Neutrophil (primary cell): ENCODE data around the gene TMEM54.

Experiments used
- H3K27ac ChIP-seq: fragments of 200-600 bp; sonication (generic); 2 replicates; pipeline ENCODE4 v1.5.1; 2016; ENCODE audit warnings: mild to moderate bottlenecking, moderate library complexity
- H3K27me3 ChIP-seq: fragments of 200-600 bp; sonication (generic); 2 replicates; pipeline ENCODE4 v1.6.0; 2016; ENCODE audit warnings: mild to moderate bottlenecking
- H3K36me3 ChIP-seq: fragments of 200-600 bp; sonication (generic); 2 replicates; pipeline ENCODE4 v1.5.1; 2017
- H3K4me1 ChIP-seq, 2 experiments: fragments of 200-600 bp in 1 of 2; sonication (generic) in 1 of 2; 1 replicate in 1 of 2; 2 replicates in 1 of 2; pipeline versions ENCODE4 v1.5.1 to v1.6.1; 2013 to 2016; ENCODE audit warnings: low read depth in 1 of 2, low read length in 1 of 2, mild to moderate bottlenecking in 1 of 2, moderate library complexity in 1 of 2; ENCODE audit not compliant: control insufficient read depth in 1 of 2, insufficient read depth in 1 of 2
- H3K4me3 ChIP-seq, 2 experiments: fragments of 200-600 bp in 1 of 2; sonication (generic) in 1 of 2; 1 replicate in 1 of 2; 2 replicates in 1 of 2; pipeline ENCODE4 v1.5.1; 2013 to 2016; ENCODE audit warnings: low read depth in 1 of 2, low read length in 1 of 2, mild to moderate bottlenecking in 1 of 2, moderate library complexity in 1 of 2
- H3K9me3 ChIP-seq: fragments of 200-600 bp; sonication (generic); 2 replicates; pipeline ENCODE4 v1.5.1; 2016
- CTCF ChIP-seq: fragments of 200-600 bp; sonication (generic); IDR thresholded peaks from 2 replicates; pipeline ENCODE4 v1.5.1; 2016; ENCODE audit warnings: antibody characterized with exemption

The TMEM54 gene

GRCh38 chr1:32861904-32862695 lies 39.1 kb downstream of the TMEM54 start:
- TF ChIP-seq CTCF, result no peak
- Histone ChIP-seq H3K4me1 (no peaks in the 10 kb centered on the region), H3K4me3 (no peak overlapping the region), H3K27ac (no peak overlapping the region), H3K9me3 (no peaks in the 10 kb centered on the region), H3K27me3 (no peaks in the 10 kb centered on the region), H3K36me3 (peaks cover 46% of the 10 kb centered on the region)

GRCh38 chr1:32860566-32860965 lies 40.6 kb downstream of the TMEM54 start:
- TF ChIP-seq CTCF, result no peak
- H3K36me3 ChIP-seq, result peaks cover 60% of the 10 kb centered on the region

GRCh38 chr1:32859915-32860314 lies 41.3 kb downstream of the TMEM54 start:
- peaks cover 64% of the 10 kb centered on the region for H3K36me3 ChIP-seq
- no peaks in the 10 kb centered on the region for H3K9me3 ChIP-seq
- no peak overlapping the region for H3K27ac ChIP-seq
- no peaks in the 10 kb centered on the region for H3K27me3 ChIP-seq
- H3K4me3 ChIP-seq, result no peak overlapping the region
- H3K4me1 ChIP-seq, result no peaks in the 10 kb centered on the region
- TF ChIP-seq CTCF, result no peak

More at GRCh38 chr1:32860566-32860965, 40.6 kb downstream of the TMEM54 start:
- Histone ChIP-seq H3K27me3 (no peaks in the 10 kb centered on the region), H3K4me1 (no peaks in the 10 kb centered on the region), H3K9me3 (no peaks in the 10 kb centered on the region), H3K27ac (no peak overlapping the region), H3K4me3 (no peak overlapping the region)

GRCh38 chr1:32858791-32859190 lies 42.4 kb downstream of the TMEM54 start:
- no peaks in the 10 kb centered on the region for H3K4me1 ChIP-seq
- H3K27ac ChIP-seq, result no peak overlapping the region
- no peaks in the 10 kb centered on the region for H3K9me3 ChIP-seq
- peaks cover 75% of the 10 kb centered on the region for H3K36me3 ChIP-seq
- H3K27me3 ChIP-seq, result no peaks in the 10 kb centered on the region
- no peak overlapping the region for H3K4me3 ChIP-seq
- TF ChIP-seq CTCF, result no peak

- Histone ChIP-seq H3K27me3 (no peaks in the 10 kb centered on the region), H3K4me1 (no peaks in the 10 kb centered on the region), H3K36me3 (peaks cover 78% of the 10 kb centered on the region), H3K4me3 (no peak overlapping the region), H3K27ac (no peak overlapping the region), H3K9me3 (no peaks in the 10 kb centered on the region)
- TF ChIP-seq CTCF, result no peak
These were observed 43.1 kb downstream of the TMEM54 start for GRCh38 chr1:32858136-32858535.
